HEK293 (cell line): ENCODE results near the gene RGSL1.

Experiments
- CTCF ChIA-PET: fragments of 350-600 bp; formaldehyde crosslinking; extraction: SDS; loops from one replicate; lab custom pipeline; 2021; ENCODE audit warnings: antibody characterized with exemption; lab: Yijun Ruan, JAX
- POLR2A ChIA-PET: fragments of 300-600 bp; formaldehyde crosslinking; extraction: SDS; loops from one replicate; lab custom pipeline; 2020; ENCODE audit warnings: antibody characterized with exemption, inconsistent platforms; lab: Yijun Ruan, JAX
- H3K27ac ChIP-seq: fragments of 200-500 bp; sonication (Bioruptor generic); 2 replicates; pipeline ENCODE4 v1.5.1; 2014; ENCODE audit warnings: low read depth, low read length, control low read depth, inconsistent platforms; ENCODE audit errors: extremely low read depth
- H3K36me3 ChIP-seq, 2 experiments: fragments of 200-500 bp in 1 of 2; sonication (Bioruptor generic) in 1 of 2; 1 replicate in 1 of 2; 2 replicates in 1 of 2; pipeline ENCODE4 v1.5.1; 2014 to 2017; ENCODE audit warnings: inconsistent platforms in 2 of 2, low read length in 2 of 2; ENCODE audit not compliant: control insufficient read depth in 2 of 2, insufficient read depth in 1 of 2
- H3K4me1 ChIP-seq: fragments of 200-500 bp; sonication (Bioruptor generic); 2 replicates; pipeline ENCODE4 v1.5.1; 2014; ENCODE audit warnings: mild to moderate bottlenecking, low read length, inconsistent platforms; ENCODE audit not compliant: control insufficient read depth, insufficient read depth
- H3K4me3 ChIP-seq: 2 replicates; pipeline ENCODE4 v1.5.1; 2011; ENCODE audit warnings: low read depth, mild to moderate bottlenecking, control low read depth, low read length, moderate library complexity
- H3K9me3 ChIP-seq: fragments of 200-500 bp; sonication (Bioruptor generic); 2 replicates; pipeline ENCODE4 v1.5.1; 2014; ENCODE audit warnings: low read depth, low read length, inconsistent platforms; ENCODE audit not compliant: control insufficient read depth, insufficient read depth
- ATF2 ChIP-seq: fragments of 450-650 bp; formaldehyde crosslinking; IDR thresholded peaks from 2 replicates; pipeline ENCODE4 v1.5.1; 2016; ENCODE audit warnings: missing biosample characterization, missing genetic modification characterization, low read depth
- REPIN1 ChIP-seq: fragments of 450-650 bp; formaldehyde crosslinking; IDR thresholded peaks from 2 replicates; pipeline ENCODE4 v1.5.1; 2017; ENCODE audit warnings: missing biosample characterization, missing genetic modification characterization, low read depth
- ZFP3 ChIP-seq: fragments of 450-650 bp; formaldehyde crosslinking; IDR thresholded peaks from 2 replicates; pipeline ENCODE4 v1.5.1; 2016; ENCODE audit warnings: low read depth, missing biosample characterization, missing genetic modification characterization
- ZNF16 ChIP-seq: fragments of 450-650 bp; formaldehyde crosslinking; IDR thresholded peaks from 2 replicates; pipeline ENCODE4 v1.5.1; 2016; ENCODE audit warnings: low read depth, missing biosample characterization, missing genetic modification characterization
- ZNF280C ChIP-seq: fragments of 450-650 bp; formaldehyde crosslinking; IDR thresholded peaks from 2 replicates; pipeline ENCODE4 v1.5.1; 2016; ENCODE audit warnings: missing biosample characterization, missing genetic modification characterization
- ZNF571 ChIP-seq: fragments of 450-650 bp; formaldehyde crosslinking; IDR thresholded peaks from 2 replicates; pipeline ENCODE4 v1.5.0; 2017; ENCODE audit warnings: missing biosample characterization, missing genetic modification characterization
- ZNF610 ChIP-seq: fragments of 450-650 bp; formaldehyde crosslinking; IDR thresholded peaks from 2 replicates; pipeline ENCODE4 v1.5.1; 2016; ENCODE audit warnings: missing biosample characterization, missing genetic modification characterization, borderline replicate concordance
- ZNF777 ChIP-seq: fragments of 450-650 bp; formaldehyde crosslinking; IDR thresholded peaks from 2 replicates; pipeline ENCODE4 v1.5.1; 2017; ENCODE audit warnings: missing biosample characterization, missing genetic modification characterization, borderline replicate concordance
- ZNF792 ChIP-seq: fragments of 450-650 bp; formaldehyde crosslinking; IDR thresholded peaks from 2 replicates; pipeline ENCODE4 v1.5.1; 2016; ENCODE audit warnings: missing biosample characterization, missing genetic modification characterization
- TF ChIP-seq, protein P1 (sequence below): fragments of 450-650 bp; formaldehyde crosslinking; IDR thresholded peaks from 2 replicates; pipeline ENCODE4 v1.5.1; 2016; ENCODE audit warnings: missing biosample characterization, missing genetic modification characterization
- TF ChIP-seq, protein P2 (sequence below): fragments of 450-650 bp; formaldehyde crosslinking; IDR thresholded peaks from 2 replicates; pipeline ENCODE4 v1.5.1; 2017; ENCODE audit warnings: missing biosample characterization, missing genetic modification characterization
- TF ChIP-seq, protein P3 (sequence below): fragments of 450-650 bp; formaldehyde crosslinking; IDR thresholded peaks from 2 replicates; pipeline ENCODE4 v1.5.1; 2016; ENCODE audit warnings: missing biosample characterization, missing genetic modification characterization

The RGSL1 gene

GRCh38 chr1:182533896-182534295 is 84.0 kb downstream of the RGSL1 start:
- no peak overlapping the region for H3K4me3 ChIP-seq
- no peaks in the 10 kb centered on the region for H3K36me3 ChIP-seq
- no peaks in the 10 kb centered on the region for H3K9me3 ChIP-seq
- ChIA-PET CTCF (interaction anchor here (2.6 kb wide), 1 partner anchor 251 kb away, joined by 7 read pairs; no protein-coding TSS in a partner anchor), POLR2A (no interaction called here)
- TF ChIP-seq ATF2 (tag by site-specific recombination) (no peak), ZNF792 (tag by site-specific recombination) (no peak), ZNF610 (tag by site-specific recombination) (no peak), ZNF16 (tag by site-specific recombination) (no peak), ZNF777 (tag by site-specific recombination) (no peak), ZNF280C (no peak), ZNF571 (tag by site-specific recombination) (no peak), ZFP3 (tag by site-specific recombination) (no peak)
- H3K27ac ChIP-seq = no peak overlapping the region
- H3K4me1 ChIP-seq = no peaks in the 10 kb centered on the region

GRCh38 chr1:182549346-182549745 is 99.4 kb downstream of the RGSL1 start:
- Histone ChIP-seq H3K9me3 (no peaks in the 10 kb centered on the region), H3K4me1 (no peaks in the 10 kb centered on the region), H3K4me3 (no peak overlapping the region), H3K27ac (no peak overlapping the region), H3K36me3 (no peaks in the 10 kb centered on the region)
- ChIA-PET POLR2A (interaction anchor here (0.7 kb wide), 1 partner anchor 212 kb away, joined by 3 read pairs; no protein-coding TSS in a partner anchor), CTCF (no interaction called here)
- TF ChIP-seq, protein P1, sequence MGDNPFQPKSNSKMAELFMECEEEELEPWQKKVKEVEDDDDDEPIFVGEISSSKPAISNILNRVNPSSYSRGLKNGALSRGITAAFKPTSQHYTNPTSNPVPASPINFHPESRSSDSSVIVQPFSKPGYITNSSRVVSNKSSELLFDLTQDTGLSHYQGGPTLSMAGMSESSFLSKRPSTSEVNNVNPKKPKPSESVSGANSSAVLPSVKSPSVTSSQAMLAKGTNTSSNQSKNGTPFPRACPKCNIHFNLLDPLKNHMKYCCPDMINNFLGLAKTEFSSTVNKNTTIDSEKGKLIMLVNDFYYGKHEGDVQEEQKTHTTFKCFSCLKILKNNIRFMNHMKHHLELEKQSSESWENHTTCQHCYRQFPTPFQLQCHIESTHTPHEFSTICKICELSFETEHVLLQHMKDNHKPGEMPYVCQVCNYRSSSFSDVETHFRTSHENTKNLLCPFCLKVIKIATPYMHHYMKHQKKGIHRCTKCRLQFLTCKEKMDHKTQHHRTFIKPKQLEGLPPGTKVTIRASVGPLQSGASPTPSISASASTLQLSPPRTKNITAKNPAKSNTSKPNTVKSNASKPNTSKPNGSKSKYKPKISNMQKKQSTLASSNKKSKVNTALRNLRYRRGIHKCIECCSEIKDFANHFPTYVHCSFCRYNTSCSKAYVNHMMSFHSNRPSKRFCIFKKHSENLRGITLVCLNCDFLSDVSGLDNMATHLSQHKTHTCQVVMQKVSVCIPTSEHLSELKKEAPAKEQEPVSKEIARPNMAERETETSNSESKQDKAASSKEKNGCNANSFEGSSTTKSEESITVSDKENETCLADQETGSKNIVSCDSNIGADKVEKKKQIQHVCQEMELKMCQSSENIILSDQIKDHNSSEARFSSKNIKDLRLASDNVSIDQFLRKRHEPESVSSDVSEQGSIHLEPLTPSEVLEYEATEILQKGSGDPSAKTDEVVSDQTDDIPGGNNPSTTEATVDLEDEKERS (tag by site-specific recombination) = no peak
- no peak for TF ChIP-seq REPIN1
- TF ChIP-seq, protein P2, sequence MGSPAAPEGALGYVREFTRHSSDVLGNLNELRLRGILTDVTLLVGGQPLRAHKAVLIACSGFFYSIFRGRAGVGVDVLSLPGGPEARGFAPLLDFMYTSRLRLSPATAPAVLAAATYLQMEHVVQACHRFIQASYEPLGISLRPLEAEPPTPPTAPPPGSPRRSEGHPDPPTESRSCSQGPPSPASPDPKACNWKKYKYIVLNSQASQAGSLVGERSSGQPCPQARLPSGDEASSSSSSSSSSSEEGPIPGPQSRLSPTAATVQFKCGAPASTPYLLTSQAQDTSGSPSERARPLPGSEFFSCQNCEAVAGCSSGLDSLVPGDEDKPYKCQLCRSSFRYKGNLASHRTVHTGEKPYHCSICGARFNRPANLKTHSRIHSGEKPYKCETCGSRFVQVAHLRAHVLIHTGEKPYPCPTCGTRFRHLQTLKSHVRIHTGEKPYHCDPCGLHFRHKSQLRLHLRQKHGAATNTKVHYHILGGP (tag by site-specific recombination) = no peak
- TF ChIP-seq, protein P3, sequence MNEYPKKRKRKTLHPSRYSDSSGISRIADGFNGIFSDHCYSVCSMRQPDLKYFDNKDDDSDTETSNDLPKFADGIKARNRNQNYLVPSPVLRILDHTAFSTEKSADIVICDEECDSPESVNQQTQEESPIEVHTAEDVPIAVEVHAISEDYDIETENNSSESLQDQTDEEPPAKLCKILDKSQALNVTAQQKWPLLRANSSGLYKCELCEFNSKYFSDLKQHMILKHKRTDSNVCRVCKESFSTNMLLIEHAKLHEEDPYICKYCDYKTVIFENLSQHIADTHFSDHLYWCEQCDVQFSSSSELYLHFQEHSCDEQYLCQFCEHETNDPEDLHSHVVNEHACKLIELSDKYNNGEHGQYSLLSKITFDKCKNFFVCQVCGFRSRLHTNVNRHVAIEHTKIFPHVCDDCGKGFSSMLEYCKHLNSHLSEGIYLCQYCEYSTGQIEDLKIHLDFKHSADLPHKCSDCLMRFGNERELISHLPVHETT = no peak
